Right lobe of liver (tissue), 6 donors: ENCODE data around the gene MACROD2. TPM values are rescaled to one million over a fixed set of nuclear protein-coding genes. Genes with fewer than 3 reads are reported as not detected.

ENCODE experiments used
- ATAC-seq, 4 donors: fragments of 200-7000 bp; cut with Tn5 transposase; one replicate each; pipeline ENCODE4 v1.9.1; 2020; ENCODE audit warnings: mild to moderate bottlenecking in 4 of 4, moderate library complexity in 4 of 4
- DNase-seq, 3 donors: peaks; one replicate each; pipeline ENCODE4 v3.0.0-alpha.2; 2020
- H3K27ac ChIP-seq, 3 donors: fragments of 200-600 bp; one replicate each; pipeline ENCODE4 v1.8.0; 2022
- H3K27me3 ChIP-seq, 2 donors: fragments of 200-600 bp; one replicate each; pipeline ENCODE4 v1.8.0; 2022
- H3K36me3 ChIP-seq, 4 donors: fragments of 200-600 bp; sonication (generic) in 1 of 4; one replicate each; pipeline versions ENCODE4 v1.5.1 to v1.8.0; 2017 to 2022; ENCODE audit warnings: control low read depth in 1 of 4
- H3K4me1 ChIP-seq, 4 donors: fragments of 200-600 bp; sonication (generic) in 1 of 4; one replicate each; pipeline versions ENCODE4 v1.5.1 to v1.8.0; 2017 to 2022; ENCODE audit warnings: control low read depth in 1 of 4
- H3K4me3 ChIP-seq, 3 donors: fragments of 200-600 bp; one replicate each; pipeline ENCODE4 v1.8.0; 2022
- H3K9me3 ChIP-seq, 4 donors: fragments of 200-600 bp; sonication (generic) in 1 of 4; one replicate each; pipeline versions ENCODE4 v1.5.1 to v1.8.0; 2017 to 2022; ENCODE audit warnings: control low read depth in 1 of 4
- POLR2A ChIP-seq: fragments of 450-650 bp; IDR thresholded peaks from one replicate; pipeline ENCODE4 v1.6.1; 2017; ENCODE audit warnings: antibody characterized with exemption, mild to moderate bottlenecking
- WGBS: methylation state at CpG from one replicate; pipeline ENCODE4 v1.1.6; 2018; ENCODE audit warnings: low coverage, low lambda C conversion rate; ENCODE audit not compliant: insufficient coverage; ENCODE audit errors: missing lambda C conversion rate; 5-methylcytosine and 5-hydroxymethylcytosine counted together
- intact Hi-C, 2 donors: fragments of 100-400 bp; cut with DNase I; formaldehyde crosslinking; loops; one replicate each; pipeline versions ENCODE4 v1.11.2 to v1.14.1; 2022
- total RNA-seq, 6 experiments: library from RNA; depleted of rRNA in 2 of 6; stranded (reverse); fragments of >200 nt in 2 of 6; fragmentation: NEBNext Ultra II Directional in 3 of 6; extraction: Animal tissue kit (Norgen Biotek cat#: 25700) in 3 of 6; gene quantifications; one replicate each; pipeline versions ENCODE4 v1.1.0 to v1.2.4, GENCODE V29; 2016 to 2023
- TF ChIP-seq, protein P1 (sequence below), 4 donors: fragments of 200-600 bp in 3 of 4; fragments of 450-650 bp in 1 of 4; IDR thresholded peaks; one replicate each; pipeline versions ENCODE4 v1.5.1 to v1.8.0; 2016 to 2022; ENCODE audit warnings: antibody characterized with exemption in 4 of 4, mild to moderate bottlenecking in 2 of 4
- donor health status: DM: no; HTN: yes; CAD: no.
- donor health status: DM: no; HTN: no; CAD: no.
- donor health status: DM: no; HTN: no; CAD: no.
- donor health status: DM: no; HTN: yes; CAD: no.
- donor health status: DM: no; HTN: yes; CAD: no.

The MACROD2 gene
- total RNA-seq, 6 experiments from 2014 or later: 1.2 to 5.5 (median 3.3) TPM

- no peaks in the 10 kb centered on the region for H3K27me3 ChIP-seq
- peaks cover 0 to 5% (median 0%) of the 10 kb centered on the region in 4 donors for H3K4me1 ChIP-seq
- ATAC-seq (no peak), DNase-seq (no peak)
- TF ChIP-seq POLR2A: no peak
- TF ChIP-seq, protein P1, sequence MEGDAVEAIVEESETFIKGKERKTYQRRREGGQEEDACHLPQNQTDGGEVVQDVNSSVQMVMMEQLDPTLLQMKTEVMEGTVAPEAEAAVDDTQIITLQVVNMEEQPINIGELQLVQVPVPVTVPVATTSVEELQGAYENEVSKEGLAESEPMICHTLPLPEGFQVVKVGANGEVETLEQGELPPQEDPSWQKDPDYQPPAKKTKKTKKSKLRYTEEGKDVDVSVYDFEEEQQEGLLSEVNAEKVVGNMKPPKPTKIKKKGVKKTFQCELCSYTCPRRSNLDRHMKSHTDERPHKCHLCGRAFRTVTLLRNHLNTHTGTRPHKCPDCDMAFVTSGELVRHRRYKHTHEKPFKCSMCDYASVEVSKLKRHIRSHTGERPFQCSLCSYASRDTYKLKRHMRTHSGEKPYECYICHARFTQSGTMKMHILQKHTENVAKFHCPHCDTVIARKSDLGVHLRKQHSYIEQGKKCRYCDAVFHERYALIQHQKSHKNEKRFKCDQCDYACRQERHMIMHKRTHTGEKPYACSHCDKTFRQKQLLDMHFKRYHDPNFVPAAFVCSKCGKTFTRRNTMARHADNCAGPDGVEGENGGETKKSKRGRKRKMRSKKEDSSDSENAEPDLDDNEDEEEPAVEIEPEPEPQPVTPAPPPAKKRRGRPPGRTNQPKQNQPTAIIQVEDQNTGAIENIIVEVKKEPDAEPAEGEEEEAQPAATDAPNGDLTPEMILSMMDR (IDR thresholded peaks at IDR 0.05): no peak
- no peak overlapping the region for H3K4me3 ChIP-seq
- intact Hi-C loops: no loop called here
- 81% methylated on average over 4 of the region's 4 CpGs for WGBS
- H3K9me3 ChIP-seq: no peaks in the 10 kb centered on the region
- H3K27ac ChIP-seq: no peak overlapping the region
- H3K36me3 ChIP-seq: no peaks in the 10 kb centered on the region
These were observed 1936.6 kb downstream of the MACROD2 start for GRCh38 chr20:15931897-15932296.

DNA sequence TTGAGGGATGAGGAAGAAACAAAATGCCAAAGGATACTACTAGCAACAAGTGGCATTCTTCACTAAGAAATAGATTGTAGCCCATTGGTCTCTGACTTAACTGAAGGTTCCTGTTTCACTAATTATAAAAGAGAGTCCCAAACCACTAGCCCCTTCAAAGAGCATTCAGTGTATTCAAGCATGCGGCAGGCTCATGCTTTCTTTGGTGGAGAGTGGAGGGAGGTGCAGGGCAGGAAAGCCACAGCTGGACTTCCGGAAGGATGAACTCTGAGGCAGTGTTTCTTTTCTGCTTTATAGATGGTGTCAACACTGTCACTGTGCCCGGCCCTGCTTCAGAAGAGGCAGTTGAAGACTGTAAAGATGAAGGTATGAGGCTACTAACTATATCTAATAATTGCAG is 1941.9 kb downstream of the MACROD2 start:
- H3K27ac ChIP-seq: no peak overlapping the region
- H3K27me3 ChIP-seq: no peaks in the 10 kb centered on the region
- no peaks in the 10 kb centered on the region for H3K4me1 ChIP-seq
- no peak for TF ChIP-seq POLR2A
- TF ChIP-seq, protein P1 (IDR thresholded peaks at IDR 0.05): no peak
- no peak for ATAC-seq
- no peak for DNase-seq
- H3K36me3 ChIP-seq: no peaks in the 10 kb centered on the region
- intact Hi-C loops: no loop called here
- WGBS: 67% methylated on average over 3 of the region's 3 CpGs
- no peaks in the 10 kb centered on the region for H3K9me3 ChIP-seq
- H3K4me3 ChIP-seq: no peak overlapping the region

DNA sequence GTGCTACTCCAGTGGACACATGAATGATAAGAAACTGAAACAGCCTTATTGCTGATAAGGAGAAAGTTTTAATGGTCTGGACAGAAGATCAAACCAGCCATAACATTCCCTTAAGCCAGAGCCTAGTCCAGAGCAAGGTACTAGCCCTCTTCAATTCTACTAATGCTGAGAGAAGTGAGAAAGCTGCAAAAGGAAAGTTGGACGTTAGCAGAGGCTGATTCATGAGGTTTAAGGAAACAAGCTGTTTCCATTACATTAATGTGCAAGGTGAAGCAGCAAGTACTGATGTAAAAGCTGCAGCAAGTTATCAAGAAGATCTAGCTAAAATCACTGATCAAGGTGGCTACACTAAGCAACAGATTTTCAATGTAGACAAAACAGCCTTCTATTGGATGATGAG is 1943.5 kb downstream of the MACROD2 start:
- no peaks in the 10 kb centered on the region for H3K27me3 ChIP-seq
- no peaks in the 10 kb centered on the region for H3K36me3 ChIP-seq
- H3K27ac ChIP-seq: no peak overlapping the region
- TF ChIP-seq, protein P1 (IDR thresholded peaks at IDR 0.05): no peak
- no peak for TF ChIP-seq POLR2A
- no peak for DNase-seq
- 42% methylated on average over 1 of the region's 1 CpG for WGBS
- no peaks in the 10 kb centered on the region for H3K9me3 ChIP-seq
- H3K4me1 ChIP-seq: no peaks in the 10 kb centered on the region
- intact Hi-C loops: no loop called here
- ATAC-seq: no peak
- no peak overlapping the region for H3K4me3 ChIP-seq

DNA sequence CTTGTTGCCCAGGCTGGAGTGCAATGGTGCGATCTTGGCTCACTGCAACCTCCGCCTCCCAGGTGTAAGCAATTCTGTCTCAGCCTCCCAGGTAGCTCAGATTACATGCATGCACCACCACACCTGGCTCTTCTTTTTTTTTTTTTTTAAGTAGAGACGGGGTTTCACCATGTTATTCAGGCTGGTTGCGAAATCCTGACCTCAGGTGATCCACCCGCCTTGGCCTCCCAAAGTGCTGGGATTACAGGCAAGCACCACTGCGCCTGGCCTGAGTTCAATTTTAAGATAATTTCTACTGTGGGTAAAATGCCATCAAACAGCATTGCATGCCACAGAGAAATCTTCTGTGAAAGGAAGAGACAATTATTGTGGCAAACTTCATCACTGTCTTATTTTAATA is 1944.8 kb downstream of the MACROD2 start:
- ATAC-seq: no peak
- TF ChIP-seq, protein P1 (IDR thresholded peaks at IDR 0.05): no peak
- no peak overlapping the region for H3K27ac ChIP-seq
- 82% methylated on average over 6 of the region's 6 CpGs for WGBS
- H3K4me3 ChIP-seq: no peak overlapping the region
- no peaks in the 10 kb centered on the region for H3K9me3 ChIP-seq
- no peaks in the 10 kb centered on the region for H3K27me3 ChIP-seq
- no peak for DNase-seq
- H3K4me1 ChIP-seq: no peaks in the 10 kb centered on the region
- no peaks in the 10 kb centered on the region for H3K36me3 ChIP-seq
- intact Hi-C loops: no loop called here

DNA sequence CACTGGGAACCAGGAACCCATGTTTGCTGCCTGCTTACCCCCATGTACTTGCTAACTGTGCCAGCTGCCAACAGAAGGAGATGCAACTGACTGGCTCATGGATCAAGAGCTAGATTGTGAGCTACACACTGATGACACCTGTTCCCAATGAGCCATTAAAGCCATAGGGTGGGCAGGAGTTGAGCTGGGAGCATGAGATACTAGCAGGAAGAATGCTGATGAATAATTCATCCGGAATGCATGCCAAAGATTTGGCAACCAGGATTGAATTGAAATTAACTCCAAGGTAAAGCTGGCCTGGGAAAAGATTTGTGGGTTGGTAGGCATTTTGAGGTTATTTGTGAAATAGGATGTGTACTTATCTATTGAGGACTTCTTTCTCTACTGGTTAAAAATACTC is 1946.8 kb downstream of the MACROD2 start:
- WGBS: 40% methylated on average over 1 of the region's 1 CpG
- H3K4me1 ChIP-seq: no peaks in the 10 kb centered on the region

More for the DNA sequence above, 1946.8 kb downstream of the MACROD2 start:
- H3K36me3 ChIP-seq: no peaks in the 10 kb centered on the region
- no peaks in the 10 kb centered on the region for H3K27me3 ChIP-seq
- DNase-seq (no peak), ATAC-seq (no peak)
- no peaks in the 10 kb centered on the region for H3K9me3 ChIP-seq
- H3K4me3 ChIP-seq: no peak overlapping the region
- TF ChIP-seq, protein P1 (IDR thresholded peaks at IDR 0.05): no peak
- no peak for TF ChIP-seq POLR2A
- intact Hi-C loops: no loop called here
- H3K27ac ChIP-seq: no peak overlapping the region
